Measurements from ENCODE around the gene SIK2.

SIK2 gene

GRCh38 chr11:111733016-111733415, 130.8 kb downstream of the SIK2 start:
- DNase-seq = peak; percentile 73

DNA sequence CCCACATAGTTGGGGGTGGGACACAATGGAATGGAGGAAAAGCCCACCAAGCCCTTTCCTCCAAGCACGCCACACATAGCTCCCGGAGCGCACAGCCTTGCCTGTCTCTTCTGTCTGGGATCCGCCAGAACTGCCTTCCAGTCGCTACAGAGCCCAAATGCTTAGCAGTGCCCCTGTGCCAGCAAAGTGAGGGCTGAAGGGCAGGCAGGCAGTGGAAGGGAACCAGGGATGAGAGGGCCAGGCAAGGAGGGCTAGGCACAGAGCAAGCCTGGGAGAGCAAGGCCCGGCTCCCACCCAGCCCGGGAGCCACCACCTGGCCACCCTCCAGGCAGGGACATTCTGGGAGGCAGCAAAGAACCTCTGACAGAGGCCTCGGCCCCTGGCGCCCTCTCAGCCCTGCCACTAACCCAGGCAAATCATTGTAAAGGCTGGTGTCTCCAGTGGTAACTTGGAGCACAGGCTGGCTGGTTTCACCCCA, 131.4 kb downstream of the SIK2 start:
- no peak for DNase-seq

- no peak for DNase-seq
Observed at GRCh38 chr11:111734101-111734953, 132.1 kb downstream of the SIK2 start.

- no peak for DNase-seq
Observed at GRCh38 chr11:111734954-111735261, 132.7 kb downstream of the SIK2 start.

DNA sequence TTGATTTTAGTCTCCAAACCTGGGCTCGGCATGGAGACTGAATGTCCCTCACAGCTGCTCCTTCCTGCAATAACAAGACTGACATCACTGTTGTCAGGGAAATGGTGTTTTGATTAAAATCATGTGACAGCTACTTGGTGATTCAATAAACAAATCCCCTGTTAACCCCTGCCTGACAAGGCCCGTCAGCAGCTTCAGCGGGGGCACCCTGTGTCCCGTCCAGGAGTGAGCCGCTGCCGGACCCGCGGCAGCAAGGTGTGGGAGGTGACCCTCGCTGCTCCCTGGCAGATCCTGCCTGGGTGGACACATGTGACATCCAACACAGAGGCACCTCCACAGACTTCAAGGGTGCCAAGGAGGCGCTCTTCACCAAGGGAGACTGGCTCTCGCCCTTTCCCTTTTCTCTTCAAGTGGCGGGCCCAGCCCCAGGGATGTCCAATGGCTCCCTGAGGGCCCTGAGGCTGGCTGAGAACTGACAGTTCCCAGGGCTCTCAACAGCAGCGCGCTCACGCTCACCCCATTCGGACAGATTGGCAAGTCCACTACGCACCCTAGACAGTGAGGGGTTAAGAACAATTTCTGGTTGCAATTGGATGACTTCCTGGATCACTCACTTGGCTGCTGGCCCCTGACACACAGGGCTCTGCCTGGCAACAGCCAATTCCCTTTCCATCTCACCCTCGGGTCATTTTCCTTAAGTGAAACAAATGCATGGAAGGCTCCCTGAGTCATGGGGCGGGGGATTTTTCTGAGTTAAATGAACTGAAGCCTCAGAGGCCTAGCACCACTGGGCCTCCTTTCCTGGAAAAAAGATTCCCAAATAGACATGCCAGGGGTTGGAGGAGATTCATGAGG, 133.2 kb downstream of the SIK2 start:
- peak; percentile 99 for DNase-seq

- peak; percentile 74 for DNase-seq
Observed at GRCh38 chr11:111736181-111736590, 133.9 kb downstream of the SIK2 start.

DNA sequence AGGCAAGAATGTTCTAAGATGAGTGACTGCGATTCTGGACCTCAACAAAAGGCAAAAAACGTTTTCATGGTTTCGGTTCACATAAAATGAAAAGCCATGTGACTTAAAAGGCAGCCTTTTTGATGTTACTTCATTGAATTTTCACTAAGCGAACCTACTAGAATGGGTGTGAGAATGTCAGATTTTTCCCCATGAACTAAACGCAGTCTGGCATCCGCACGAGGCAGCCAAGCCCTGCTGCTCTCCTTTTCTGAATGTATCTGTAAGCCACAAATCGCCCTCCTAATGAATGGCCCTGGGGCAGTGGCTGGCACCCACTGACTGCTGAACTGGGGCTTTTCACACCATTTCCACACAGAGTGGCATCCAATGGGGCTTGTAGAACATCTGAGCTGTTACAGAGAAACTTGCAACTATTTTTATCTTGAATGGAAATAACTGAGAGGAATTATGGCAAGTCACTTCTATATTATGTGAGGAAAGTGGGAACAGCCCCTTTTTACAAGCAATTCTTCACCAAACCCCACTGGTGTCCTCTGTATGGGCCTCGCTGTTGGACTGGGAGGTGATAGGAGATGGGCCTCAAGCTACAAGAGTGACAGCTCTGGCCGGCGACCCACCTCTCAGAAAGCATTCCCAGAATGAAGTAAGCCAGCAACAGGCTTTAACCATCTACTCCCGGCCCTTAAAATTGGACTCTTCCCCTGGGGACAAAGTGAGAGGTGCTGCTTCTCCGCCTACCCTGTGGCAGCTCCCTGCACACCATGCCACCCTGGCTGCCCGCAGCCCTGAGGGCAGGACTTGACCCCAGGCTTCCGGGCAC, 134.6 kb downstream of the SIK2 start:
- DNase-seq = no peak

- DNase-seq = no peak
Observed at GRCh38 chr11:111737444-111738210, 135.4 kb downstream of the SIK2 start.

DNA sequence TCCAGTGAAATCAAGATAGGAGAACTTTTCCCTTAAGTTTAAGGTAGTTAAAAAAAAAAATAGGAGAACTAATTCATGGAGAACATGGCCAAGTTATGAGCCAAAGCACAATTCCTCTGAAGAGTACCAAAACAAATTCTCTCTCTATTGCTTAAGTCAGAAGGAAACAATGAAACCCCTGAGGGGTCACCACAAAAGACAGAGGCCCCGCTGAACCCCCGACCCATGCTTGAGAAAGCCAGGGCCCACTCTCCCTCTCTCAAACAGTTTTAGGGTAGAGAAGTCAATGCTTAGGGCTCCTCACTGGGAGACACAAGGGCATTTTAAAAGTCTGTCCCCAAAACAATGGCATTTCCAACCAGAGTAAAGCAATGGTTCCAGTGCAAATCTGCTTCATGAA, 137.1 kb downstream of the SIK2 start:
- DNase-seq = no peak

DNA sequence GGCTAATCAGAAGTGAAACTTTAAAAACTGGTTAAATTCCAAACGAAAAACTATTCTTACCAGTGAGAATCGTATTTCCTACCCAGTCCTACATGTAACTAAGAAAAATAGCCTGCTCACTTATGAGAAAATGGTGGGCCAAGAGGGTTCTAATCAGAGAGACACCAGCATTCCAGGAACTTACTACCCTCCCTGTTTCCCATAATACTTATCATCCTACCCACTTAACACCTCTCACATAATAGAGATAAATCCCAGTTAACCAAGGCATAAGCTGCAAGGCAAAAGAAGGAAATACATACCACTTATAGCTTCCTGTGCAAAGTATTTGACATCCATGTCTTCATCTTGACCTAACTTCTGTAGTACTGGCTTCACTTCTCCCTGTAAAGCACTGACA, 139.5 kb downstream of the SIK2 start:
- no peak for DNase-seq

DNA sequence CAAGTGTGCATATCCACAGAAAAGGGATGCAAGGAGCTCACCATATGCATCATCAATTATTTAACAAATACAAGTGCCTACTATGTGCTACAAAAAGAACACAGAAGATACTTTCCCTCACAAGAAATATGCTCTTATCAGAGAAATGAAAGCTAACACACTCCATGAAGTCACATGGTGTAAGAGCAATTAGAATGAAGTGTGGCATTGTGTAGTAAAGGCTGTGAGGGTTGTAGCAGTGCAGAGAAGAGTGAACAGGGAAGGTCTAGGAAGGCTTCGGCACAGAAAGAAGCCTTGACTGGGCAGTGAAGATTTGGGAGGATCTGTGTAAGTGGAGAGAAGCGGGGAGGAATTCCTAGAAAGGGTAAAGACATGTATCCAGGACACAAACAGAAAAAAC, 141.5 kb downstream of the SIK2 start:
- DNase-seq = no peak

GRCh38 chr11:111745719-111746504, 143.7 kb downstream of the SIK2 start:
- DNase-seq = peak; percentile 59

GRCh38 chr11:111748035-111748804, 146.0 kb downstream of the SIK2 start:
- no peak for DNase-seq

DNA sequence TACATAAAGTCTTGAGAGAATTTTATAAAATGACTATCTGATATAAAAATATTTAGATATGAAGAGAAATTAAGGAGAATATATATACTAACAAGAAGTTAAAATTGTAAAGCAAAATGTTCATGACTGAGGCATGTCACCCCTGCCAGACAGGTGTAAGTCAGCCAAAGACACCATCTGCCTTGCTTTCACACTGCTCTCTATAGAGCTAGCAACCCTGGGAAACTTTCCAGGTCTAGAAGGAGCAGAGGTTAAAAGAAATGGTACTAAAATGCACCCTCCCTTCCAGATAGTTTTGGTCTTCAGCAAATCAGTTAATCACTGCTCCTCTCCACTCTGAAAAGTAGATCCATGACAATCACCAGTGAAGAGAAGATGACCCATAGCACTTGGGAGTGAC, 147.4 kb downstream of the SIK2 start:
- DNase-seq = no peak

DNA sequence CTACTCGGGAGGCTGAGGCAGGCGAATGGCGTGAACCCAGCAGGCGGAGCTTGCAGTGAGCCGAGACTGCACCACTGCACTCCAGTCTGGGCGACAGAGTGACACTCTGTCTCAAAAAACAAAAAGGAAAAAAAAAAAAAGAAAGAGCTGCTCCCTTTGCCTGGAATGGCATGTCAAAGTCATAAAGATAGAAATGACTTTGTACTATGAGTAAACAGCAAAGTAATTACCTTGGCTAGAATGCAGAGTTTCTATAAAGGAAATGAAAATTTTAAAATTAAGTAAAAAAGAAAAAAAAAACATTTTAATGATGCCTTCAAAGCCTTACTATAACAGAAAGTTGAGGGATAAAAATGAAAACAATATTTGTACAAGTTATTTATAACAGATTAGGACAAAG, 153.8 kb downstream of the SIK2 start:
- no peak for DNase-seq

GRCh38 chr11:111759376-111759775, 157.1 kb downstream of the SIK2 start:
- no peak for DNase-seq

- no peak for DNase-seq
Observed at GRCh38 chr11:111759778-111760407, 157.6 kb downstream of the SIK2 start.

DNA sequence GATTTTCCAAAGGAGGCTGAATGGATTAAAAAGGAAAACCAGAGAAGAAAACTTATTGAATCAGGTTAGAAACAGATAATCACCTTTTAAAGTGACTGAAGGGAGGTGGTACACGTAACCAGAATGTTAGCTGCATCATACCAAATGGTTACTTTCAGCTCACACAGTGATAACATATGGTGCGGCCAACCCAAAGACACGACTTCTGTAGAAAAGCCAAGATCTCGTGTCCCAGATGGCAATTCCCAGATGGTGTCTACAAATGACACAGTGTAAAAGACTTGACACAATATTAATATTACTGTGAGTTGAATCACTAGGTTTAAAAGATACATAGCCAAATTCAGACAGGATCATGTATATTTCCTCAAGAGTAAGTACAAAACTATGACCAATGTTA, 158.8 kb downstream of the SIK2 start:
- DNase-seq = no peak

DNA sequence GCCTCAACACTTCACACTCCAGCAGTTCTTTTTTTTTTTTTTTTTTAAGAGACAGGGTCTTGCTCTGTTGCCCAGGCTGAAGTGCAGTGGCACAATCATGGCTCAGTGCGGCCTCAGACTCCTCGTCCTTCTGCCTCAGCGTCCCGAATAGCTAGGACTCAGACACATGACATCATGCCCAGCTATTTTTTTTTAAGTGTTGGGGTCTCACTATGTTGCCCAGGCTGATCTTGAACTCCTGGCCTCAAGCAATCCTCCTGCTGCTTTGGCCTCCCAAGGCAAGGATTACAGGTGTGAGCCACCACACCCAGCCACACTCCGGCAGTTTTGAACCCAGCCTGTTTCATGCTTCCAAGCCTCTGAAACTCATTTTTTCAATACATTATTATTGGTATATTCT, 160.3 kb downstream of the SIK2 start:
- DNase-seq = no peak

Data from fibroblast of skin of back (primary cell).